ENCODE results near the gene SCFD2.

GRCh38 chr4:53186714-53187358, 179.0 kb downstream of the SCFD2 start:
- TF ChIP-seq, protein P1, sequence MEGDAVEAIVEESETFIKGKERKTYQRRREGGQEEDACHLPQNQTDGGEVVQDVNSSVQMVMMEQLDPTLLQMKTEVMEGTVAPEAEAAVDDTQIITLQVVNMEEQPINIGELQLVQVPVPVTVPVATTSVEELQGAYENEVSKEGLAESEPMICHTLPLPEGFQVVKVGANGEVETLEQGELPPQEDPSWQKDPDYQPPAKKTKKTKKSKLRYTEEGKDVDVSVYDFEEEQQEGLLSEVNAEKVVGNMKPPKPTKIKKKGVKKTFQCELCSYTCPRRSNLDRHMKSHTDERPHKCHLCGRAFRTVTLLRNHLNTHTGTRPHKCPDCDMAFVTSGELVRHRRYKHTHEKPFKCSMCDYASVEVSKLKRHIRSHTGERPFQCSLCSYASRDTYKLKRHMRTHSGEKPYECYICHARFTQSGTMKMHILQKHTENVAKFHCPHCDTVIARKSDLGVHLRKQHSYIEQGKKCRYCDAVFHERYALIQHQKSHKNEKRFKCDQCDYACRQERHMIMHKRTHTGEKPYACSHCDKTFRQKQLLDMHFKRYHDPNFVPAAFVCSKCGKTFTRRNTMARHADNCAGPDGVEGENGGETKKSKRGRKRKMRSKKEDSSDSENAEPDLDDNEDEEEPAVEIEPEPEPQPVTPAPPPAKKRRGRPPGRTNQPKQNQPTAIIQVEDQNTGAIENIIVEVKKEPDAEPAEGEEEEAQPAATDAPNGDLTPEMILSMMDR (IDR thresholded peaks at IDR 0.05), result no peak
- no peak for TF ChIP-seq EP300 (IDR thresholded peaks at IDR 0.05)

All from ovary (tissue), 3 donors.